Activated T-helper 17 cell treated with anti-CD3 and anti-CD28 coated beads, Interleukin-2, amount 50 U/mL, for 72 hours (primary cell): Measurements from ENCODE around the gene PEX10. TPM values are rescaled to one million over a fixed set of nuclear protein-coding genes. Genes with fewer than 3 reads are reported as not detected.

Experiments used
- ATAC-seq: fragments of 150-1000 bp; cut with Tn5 transposase; replicated peaks from 2 replicates; pipeline ENCODE4 v1.10.0; 2021; ENCODE audit warnings: mild to moderate bottlenecking, moderate library complexity
- H3K27ac Mint-ChIP-seq: one replicate; pipeline ENCODE4 v1.8.0; 2022; ENCODE audit warnings: mixed read lengths
- H3K27me3 Mint-ChIP-seq: one replicate; pipeline ENCODE4 v1.8.0; 2022; ENCODE audit warnings: mixed read lengths
- H3K36me3 Mint-ChIP-seq: one replicate; pipeline ENCODE4 v1.8.0; 2022; ENCODE audit warnings: low read depth, mild to moderate bottlenecking, mixed read lengths
- H3K4me1 Mint-ChIP-seq: one replicate; pipeline ENCODE4 v1.8.0; 2022; ENCODE audit warnings: mixed read lengths
- H3K4me3 Mint-ChIP-seq: one replicate; pipeline ENCODE4 v1.8.0; 2022; ENCODE audit warnings: mild to moderate bottlenecking, mixed read lengths
- H3K9me3 Mint-ChIP-seq: one replicate; pipeline ENCODE4 v1.8.0; 2022; ENCODE audit warnings: mixed read lengths
- total RNA-seq, 2 donors: library from RNA; stranded (reverse); gene quantifications; one replicate each; pipeline ENCODE4 v1.2.3, GENCODE V29; 2022

Gene PEX10
- total RNA-seq, 2 donors from 2014 or later: 10.0 to 13.1 TPM

DNA sequence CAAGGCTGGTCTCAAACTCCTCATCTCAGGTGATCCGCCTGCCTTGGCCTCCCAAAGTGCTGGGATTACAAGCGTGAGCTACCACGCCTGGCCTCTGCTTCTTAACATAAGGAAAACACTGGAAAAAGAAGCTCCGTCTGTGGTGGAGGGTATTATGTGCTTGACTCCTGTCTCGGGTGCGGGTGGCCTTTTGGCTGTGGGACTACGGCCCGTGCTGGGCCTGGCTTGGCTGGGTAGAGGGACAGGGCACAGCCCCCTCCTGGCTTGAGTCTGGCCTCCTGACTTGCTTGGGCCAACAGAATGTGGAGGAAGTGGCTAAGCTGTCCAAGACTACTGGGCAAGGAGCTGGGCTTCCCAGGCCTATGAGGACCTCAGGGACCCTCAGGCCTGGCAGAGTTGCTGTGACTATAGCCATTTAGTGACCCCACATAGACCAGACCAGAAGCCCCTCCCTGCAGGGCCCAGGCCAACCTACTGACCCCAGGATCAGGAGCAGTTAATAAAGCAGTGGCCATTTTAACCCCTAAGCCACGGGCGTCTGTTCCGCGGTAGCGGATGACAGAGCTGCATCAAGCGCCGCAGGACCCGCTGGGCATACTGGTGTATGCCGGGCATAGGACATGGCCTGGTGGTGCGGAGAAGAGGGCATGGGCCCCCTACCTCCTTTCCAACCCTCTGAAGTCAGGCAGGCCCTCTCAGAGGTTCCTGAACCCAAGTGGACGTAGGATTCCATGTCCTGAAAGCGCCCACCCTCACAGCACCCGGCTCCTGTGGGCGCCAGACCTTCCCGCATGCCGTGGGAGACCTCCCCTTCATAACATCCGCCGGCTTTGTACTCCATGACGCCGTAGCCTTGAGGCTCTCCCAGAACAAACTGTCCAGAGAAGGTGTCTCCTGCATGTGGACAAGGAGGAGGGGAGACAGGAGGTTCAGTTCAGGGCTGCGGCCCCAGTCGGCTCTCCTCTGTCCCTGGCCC lies 25.4 kb downstream of the PEX10 start:
- ATAC-seq: no peak
- H3K27me3 Mint-ChIP-seq: no peaks in the 10 kb centered on the region
- H3K4me1 Mint-ChIP-seq: no peaks in the 10 kb centered on the region
- H3K36me3 Mint-ChIP-seq: no peaks in the 10 kb centered on the region
- no peaks in the 10 kb centered on the region for H3K9me3 Mint-ChIP-seq
- H3K4me3 Mint-ChIP-seq: no peak overlapping the region
- H3K27ac Mint-ChIP-seq: no peak overlapping the region

GRCh38 chr1:2385606-2386280 lies 26.6 kb downstream of the PEX10 start:
- Mint-ChIP-seq H3K9me3 (no peaks in the 10 kb centered on the region), H3K27ac (no peak overlapping the region)
- no peak for ATAC-seq

GRCh38 chr1:2384941-2385481 lies 27.4 kb downstream of the PEX10 start:
- H3K36me3 Mint-ChIP-seq: no peaks in the 10 kb centered on the region
- H3K4me1 Mint-ChIP-seq: no peaks in the 10 kb centered on the region
- no peaks in the 10 kb centered on the region for H3K9me3 Mint-ChIP-seq
- H3K4me3 Mint-ChIP-seq: no peak overlapping the region
- H3K27ac Mint-ChIP-seq: no peak overlapping the region
- no peak for ATAC-seq
- no peaks in the 10 kb centered on the region for H3K27me3 Mint-ChIP-seq

More at GRCh38 chr1:2385606-2386280, 26.6 kb downstream of the PEX10 start:
- Mint-ChIP-seq H3K4me3 (no peak overlapping the region), H3K4me1 (no peaks in the 10 kb centered on the region), H3K27me3 (no peaks in the 10 kb centered on the region), H3K36me3 (no peaks in the 10 kb centered on the region)

- no peaks in the 10 kb centered on the region for H3K36me3 Mint-ChIP-seq
- ATAC-seq: no peak
- no peaks in the 10 kb centered on the region for H3K4me1 Mint-ChIP-seq
- no peaks in the 10 kb centered on the region for H3K27me3 Mint-ChIP-seq
- no peak overlapping the region for H3K4me3 Mint-ChIP-seq
- H3K27ac Mint-ChIP-seq: peak overlapping the region; percentile 67
- H3K9me3 Mint-ChIP-seq: no peaks in the 10 kb centered on the region
Observed at GRCh38 chr1:2384130-2384860, 28.1 kb downstream of the PEX10 start.

DNA sequence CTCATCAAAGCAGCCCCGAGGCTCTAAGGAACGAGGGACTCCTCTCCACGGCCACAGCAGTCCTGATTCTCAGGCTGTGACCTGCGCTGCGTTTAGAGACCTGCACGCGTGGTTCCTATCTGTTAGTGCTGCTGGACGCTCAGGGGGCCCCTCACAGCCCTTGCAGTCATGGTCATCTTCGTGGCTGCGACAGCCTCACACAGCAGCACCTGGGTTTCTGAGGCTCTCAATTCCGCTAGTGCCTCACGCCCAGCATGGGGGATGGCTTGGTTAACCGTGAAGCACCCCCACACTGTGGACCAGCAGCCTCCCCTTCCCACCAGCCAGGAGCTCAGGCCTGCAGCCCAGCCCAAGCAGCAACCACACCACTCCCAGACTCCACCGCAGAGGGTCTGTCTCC lies 28.8 kb downstream of the PEX10 start:
- no peak for ATAC-seq
- H3K36me3 Mint-ChIP-seq: no peaks in the 10 kb centered on the region
- H3K4me1 Mint-ChIP-seq: no peaks in the 10 kb centered on the region
- no peak overlapping the region for H3K4me3 Mint-ChIP-seq
- H3K27me3 Mint-ChIP-seq: no peaks in the 10 kb centered on the region
- H3K9me3 Mint-ChIP-seq: no peaks in the 10 kb centered on the region
- peak overlapping the region; percentile 67 for H3K27ac Mint-ChIP-seq

GRCh38 chr1:2382621-2383361 lies 29.6 kb downstream of the PEX10 start:
- Mint-ChIP-seq H3K27ac (no peak overlapping the region), H3K27me3 (no peaks in the 10 kb centered on the region), H3K36me3 (no peaks in the 10 kb centered on the region), H3K4me1 (no peaks in the 10 kb centered on the region), H3K9me3 (no peaks in the 10 kb centered on the region), H3K4me3 (no peak overlapping the region)
- ATAC-seq: peak; percentile 8

GRCh38 chr1:2381741-2382620 lies 30.4 kb downstream of the PEX10 start:
- no peak overlapping the region for H3K27ac Mint-ChIP-seq
- no peak overlapping the region for H3K4me3 Mint-ChIP-seq
- ATAC-seq: peak; percentile 98
- no peaks in the 10 kb centered on the region for H3K27me3 Mint-ChIP-seq
- H3K36me3 Mint-ChIP-seq: no peaks in the 10 kb centered on the region
- H3K9me3 Mint-ChIP-seq: no peaks in the 10 kb centered on the region
- no peaks in the 10 kb centered on the region for H3K4me1 Mint-ChIP-seq

DNA sequence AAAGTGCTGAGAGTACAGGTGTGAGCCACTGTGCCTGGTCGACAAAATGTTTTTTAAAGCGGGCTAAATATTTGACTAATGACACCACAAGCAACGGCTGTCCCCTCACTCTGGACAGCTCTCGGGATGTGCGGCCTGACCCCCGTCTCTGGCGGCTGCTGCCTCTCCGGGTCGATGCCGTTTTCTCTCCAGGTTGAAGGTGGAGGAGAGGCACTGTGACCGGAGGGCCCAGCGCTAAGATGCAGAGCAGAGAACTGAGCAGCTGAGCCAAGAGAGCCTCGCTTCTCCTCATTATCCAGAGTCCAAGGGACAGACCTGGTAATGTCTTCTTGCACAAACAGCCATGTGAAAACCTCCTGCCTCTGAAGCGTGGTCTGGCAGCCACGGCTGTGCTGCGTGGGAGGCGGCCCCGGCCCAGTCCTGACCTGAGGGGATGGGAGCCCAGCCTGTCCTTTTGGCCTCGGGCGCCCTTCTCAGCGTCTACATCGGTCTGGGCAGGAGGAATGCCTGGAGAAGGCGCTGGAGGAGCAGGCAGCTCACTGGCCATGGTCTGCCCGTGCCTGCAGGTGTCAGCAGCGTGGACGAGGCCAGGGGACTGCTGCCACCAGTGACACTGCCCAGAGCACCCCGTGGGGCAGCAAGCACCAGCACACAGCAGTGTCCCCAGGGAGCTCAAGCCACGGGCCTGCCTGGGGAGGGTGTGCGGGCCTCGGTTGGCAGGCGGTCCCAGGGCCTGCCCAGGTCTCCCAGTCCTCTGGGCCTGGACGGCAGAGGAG lies 31.4 kb downstream of the PEX10 start:
- H3K36me3 Mint-ChIP-seq: no peaks in the 10 kb centered on the region
- H3K27me3 Mint-ChIP-seq: no peaks in the 10 kb centered on the region
- no peaks in the 10 kb centered on the region for H3K9me3 Mint-ChIP-seq
- no peak for ATAC-seq
- no peaks in the 10 kb centered on the region for H3K4me1 Mint-ChIP-seq
- no peak overlapping the region for H3K27ac Mint-ChIP-seq
- no peak overlapping the region for H3K4me3 Mint-ChIP-seq

DNA sequence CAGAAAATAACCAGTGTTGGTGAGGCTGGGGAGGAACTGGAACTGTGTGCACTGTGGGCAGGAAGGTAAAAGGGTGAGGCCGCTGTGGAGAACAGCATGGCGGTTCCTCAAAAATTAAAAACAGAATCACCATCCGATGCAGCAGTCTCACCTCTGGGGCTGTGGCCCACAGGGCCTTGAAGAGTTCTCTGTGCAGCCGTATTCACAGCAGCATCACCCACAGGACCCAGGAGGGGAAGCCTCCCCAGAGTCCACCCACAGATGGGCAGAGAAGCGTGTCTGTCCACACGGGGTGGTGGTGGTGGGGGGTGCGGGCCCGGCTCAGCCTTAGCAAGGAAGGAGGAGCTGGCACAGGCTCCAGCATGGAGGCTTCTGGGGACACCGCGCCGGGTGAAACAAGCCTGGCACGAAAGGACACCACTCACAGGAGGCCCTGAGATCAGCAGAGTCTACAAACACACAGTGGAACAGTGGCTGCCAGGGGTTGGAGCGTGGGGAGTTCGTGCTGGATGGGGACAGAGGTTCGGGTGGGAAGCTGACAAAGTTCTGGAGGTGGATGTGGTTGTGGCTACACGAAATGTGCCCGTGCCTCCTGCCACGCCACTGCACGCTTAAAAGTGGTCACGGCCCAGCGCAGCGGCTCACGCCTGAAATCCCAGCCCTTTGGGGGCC lies 32.5 kb downstream of the PEX10 start:
- Mint-ChIP-seq H3K27me3 (no peaks in the 10 kb centered on the region), H3K4me3 (no peak overlapping the region)
- ATAC-seq: no peak

DNA sequence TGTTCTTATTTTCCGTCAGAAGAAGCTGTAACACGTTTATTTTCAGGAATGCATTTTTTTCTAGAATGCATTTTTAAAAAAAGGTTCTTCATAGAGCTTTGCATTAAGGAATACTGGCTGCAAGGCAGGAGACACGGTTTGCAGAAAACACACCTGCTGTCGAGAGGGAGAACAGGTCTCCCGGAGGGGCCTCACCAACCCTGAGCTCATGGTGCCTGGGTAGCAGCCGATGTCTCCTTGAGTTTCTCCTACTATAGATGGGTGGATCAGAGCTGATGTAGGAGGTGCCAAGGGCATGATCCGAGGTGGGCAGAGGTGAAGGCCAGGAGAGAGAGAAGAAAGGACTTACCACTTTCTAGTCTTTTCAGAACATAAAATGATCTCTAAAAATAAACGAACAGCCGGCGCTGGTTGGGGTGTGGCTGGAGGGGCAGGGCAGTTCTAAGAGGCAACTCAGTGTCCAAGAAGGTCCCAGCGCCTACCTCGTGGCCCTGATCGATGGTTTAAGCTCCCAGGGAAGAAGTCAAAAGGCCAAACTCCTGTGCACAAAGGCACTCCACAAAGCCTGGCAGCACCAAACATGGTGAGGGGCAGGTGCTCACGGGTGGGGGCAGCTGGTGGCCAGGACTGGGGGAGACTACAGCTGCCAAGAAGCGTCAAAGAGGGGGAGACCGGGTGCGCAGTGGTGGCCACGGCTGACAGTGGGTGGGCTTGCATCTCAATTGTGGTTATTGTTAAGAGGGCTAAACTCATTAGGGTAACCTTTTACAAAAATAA lies 33.2 kb downstream of the PEX10 start:
- Mint-ChIP-seq H3K9me3 (no peaks in the 10 kb centered on the region), H3K27me3 (no peaks in the 10 kb centered on the region), H3K27ac (no peak overlapping the region), H3K36me3 (no peaks in the 10 kb centered on the region), H3K4me1 (no peaks in the 10 kb centered on the region), H3K4me3 (no peak overlapping the region)
- ATAC-seq: no peak

More for the DNA sequence above, 32.5 kb downstream of the PEX10 start:
- no peak overlapping the region for H3K27ac Mint-ChIP-seq
- H3K4me1 Mint-ChIP-seq: no peaks in the 10 kb centered on the region
- H3K36me3 Mint-ChIP-seq: no peaks in the 10 kb centered on the region
- no peaks in the 10 kb centered on the region for H3K9me3 Mint-ChIP-seq

GRCh38 chr1:2378441-2378851 lies 33.9 kb downstream of the PEX10 start:
- Mint-ChIP-seq H3K4me1 (no peaks in the 10 kb centered on the region), H3K9me3 (no peaks in the 10 kb centered on the region), H3K36me3 (no peaks in the 10 kb centered on the region), H3K27me3 (no peaks in the 10 kb centered on the region), H3K27ac (no peak overlapping the region), H3K4me3 (no peak overlapping the region)
- ATAC-seq: no peak
